GM21447 (cell line): ENCODE results near the gene IDS.
"Not testable (repeated sequence)": the region's sequence is repeated elsewhere in the genome, so short reads cannot be mapped to it uniquely, and the experiment has no call there.

Experiments
- ATAC-seq: cut with Tn5 transposase; IDR thresholded peaks from one replicate; pipeline ENCODE4 v1.9.1; 2021; ENCODE audit not compliant: unreplicated experiment

The IDS gene, protein sequence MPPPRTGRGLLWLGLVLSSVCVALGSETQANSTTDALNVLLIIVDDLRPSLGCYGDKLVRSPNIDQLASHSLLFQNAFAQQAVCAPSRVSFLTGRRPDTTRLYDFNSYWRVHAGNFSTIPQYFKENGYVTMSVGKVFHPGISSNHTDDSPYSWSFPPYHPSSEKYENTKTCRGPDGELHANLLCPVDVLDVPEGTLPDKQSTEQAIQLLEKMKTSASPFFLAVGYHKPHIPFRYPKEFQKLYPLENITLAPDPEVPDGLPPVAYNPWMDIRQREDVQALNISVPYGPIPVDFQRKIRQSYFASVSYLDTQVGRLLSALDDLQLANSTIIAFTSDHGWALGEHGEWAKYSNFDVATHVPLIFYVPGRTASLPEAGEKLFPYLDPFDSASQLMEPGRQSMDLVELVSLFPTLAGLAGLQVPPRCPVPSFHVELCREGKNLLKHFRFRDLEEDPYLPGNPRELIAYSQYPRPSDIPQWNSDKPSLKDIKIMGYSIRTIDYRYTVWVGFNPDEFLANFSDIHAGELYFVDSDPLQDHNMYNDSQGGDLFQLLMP

DNA sequence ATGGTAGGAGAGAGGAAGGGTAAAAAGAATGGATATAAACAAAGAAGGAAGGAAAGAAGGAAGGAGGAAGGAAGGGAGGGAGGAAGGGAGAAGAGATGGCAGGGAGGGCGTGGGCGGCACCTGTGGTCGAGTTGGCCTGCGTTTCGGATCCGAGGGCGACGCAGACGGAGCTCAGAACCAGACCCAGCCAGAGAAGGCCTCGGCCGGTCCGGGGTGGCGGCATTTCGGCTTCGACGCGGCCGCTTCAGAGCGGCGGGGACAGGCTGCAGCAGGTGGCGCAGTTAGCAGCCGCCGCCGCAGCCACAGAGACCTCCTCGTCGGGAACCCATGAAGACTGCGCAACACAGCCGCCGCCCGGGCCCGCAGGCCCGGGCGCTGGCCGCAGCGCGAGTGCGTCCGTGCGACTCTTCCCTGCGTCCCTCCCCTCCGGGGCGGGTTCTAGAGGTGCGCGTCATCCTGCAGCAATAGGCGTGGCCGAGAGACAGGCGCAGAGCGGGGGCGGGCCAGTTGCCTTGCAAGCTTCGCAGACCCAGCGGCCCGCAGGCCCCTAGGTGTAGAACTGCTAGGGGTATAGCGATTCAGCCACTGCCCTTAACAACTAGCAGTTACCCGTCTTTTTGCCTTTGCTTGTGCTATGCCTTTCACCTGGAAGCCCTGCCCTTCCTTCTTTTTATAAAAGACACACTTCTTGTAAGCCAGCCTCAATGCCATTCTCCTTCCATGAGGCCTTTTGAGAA is at the start of gene IDS:
IDS (minus strand) TSS at position 392 of the 737 bp plus-strand sequence; CDS start at position 223, 169 bp downstream.
- peak; percentile 56 for ATAC-seq

DNA sequence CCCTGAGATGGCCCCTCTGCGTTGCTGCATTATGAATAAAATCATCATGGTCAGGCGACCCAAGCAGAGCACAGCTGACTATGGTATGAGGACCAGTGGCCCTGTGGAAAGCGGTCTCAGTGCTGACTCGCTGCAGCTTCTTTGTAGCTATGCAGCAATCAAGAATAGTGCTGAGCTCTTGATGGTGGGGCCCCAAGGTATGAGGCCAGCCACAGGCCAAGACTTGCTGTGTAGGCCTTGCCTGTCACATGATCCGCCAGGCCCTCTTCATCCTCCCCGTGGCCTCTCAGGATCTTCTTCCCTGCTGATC is 46.8 kb upstream of the IDS start:
- not testable (repeated sequence) for ATAC-seq

DNA sequence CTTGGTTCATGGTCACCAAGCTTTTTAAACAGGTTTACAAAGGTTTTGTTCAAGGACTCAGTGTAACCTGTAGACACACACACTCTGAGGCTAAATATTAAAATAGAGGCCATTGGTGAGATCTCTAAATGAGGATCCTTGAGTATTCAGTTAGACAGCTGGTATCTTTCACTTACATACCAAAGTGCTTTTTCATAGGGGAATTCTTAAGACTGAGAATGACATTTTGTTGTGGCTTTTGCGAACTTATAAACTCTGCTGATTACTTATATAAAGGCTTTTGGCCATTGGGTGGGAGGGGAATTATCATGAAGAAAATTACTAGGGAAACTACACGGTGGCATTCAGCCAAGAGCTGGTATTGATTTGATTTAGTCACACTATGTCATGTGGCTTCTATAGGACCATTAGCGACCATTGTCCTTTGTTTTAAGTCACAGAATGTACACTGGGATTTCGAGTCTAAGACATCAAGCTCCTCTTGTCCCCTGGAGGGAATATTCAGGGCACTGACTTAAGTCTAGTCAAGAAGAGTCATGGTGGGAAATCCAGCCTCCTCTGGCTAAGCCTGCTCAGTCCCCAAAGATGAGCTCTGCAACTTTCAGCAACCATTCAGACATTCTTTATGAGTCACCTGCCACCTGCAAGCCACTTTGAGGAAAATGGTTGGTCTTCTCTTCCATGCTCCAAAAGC is 46.3 kb upstream of the IDS start:
- not testable (repeated sequence) for ATAC-seq

DNA sequence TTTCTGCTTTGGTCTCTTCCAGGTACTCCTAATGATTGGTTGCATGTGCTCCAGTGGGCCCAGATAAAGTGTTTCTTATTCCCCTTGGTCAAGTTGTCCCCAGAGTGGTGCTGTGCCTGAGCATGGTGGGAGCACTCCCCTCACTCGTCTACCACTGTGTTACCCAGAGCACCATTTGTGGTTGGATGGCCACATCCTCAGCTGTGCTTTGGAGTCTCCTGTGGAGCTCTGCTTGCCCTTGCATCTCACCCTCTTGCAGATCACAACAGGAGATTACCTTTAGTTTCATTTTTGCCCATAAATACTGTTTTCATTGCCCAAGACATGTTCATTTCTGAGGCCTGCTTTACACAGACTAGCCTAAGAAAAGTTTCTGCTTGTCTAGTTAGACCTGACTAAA is 45.3 kb upstream of the IDS start:
- ATAC-seq: not testable (repeated sequence)

DNA sequence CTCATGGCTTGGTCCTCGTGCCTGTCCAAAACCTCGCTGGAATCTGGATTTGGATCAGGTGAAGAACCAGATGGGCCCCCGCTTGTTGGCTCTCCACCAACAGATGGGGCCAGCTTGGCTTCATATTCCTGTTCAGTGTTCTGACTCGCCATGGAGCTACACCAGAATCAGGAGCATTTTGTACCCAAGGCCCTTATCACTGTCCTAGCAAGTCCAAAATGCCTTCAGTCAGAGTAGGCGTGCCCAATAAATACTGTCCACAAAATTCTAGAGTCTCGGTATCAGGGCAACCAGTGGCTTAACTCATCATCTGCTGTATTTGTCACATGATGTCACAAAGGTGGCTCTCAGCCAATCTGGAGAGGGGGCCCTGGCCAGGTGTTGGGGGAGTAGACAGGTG is 44.6 kb upstream of the IDS start, which contains the start of gene HSFX3:
HSFX3 (minus strand) TSS at position 224 of the 400 bp plus-strand sequence; CDS start at position 152, 72 bp downstream.
- not testable (repeated sequence) for ATAC-seq

DNA sequence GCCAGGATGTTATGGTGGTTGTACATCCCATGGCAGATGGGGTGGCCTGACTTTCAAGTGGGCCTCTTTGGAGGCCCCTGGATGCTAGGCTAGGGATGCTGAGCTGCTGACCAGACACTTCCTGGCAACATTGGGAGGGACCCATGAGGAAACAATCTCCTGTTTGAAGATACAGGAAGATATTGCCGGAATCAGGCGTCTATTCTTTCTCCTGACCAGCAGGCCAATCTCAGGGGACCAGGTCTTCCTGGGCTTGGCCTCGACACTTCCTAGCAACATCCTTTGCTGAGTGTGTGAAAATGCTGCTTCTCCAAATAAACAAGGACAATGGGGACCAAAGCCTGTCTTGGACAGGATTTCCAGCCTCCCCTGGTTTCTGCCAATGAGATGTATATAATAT is 42.7 kb upstream of the IDS start:
- not testable (repeated sequence) for ATAC-seq

DNA sequence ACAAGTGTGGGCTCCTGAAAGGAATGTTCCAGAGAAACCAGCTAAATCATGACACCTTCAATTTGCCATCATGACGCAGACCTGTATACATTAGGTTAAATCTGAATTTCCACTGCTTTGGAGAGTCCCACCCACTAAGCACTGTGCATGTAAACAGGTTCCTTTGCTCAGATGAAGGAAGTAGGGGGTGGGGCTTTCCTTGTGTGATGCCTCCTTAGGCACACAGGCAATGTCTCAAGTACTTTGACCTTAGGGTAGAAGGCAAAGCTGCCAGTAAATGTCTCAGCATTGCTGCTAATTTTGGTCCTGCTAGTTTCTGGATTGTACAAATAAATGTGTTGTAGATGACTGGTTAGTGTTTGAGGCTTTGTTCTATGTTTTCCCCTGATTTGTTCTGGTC is 41.9 kb upstream of the IDS start:
- not testable (repeated sequence) for ATAC-seq

DNA sequence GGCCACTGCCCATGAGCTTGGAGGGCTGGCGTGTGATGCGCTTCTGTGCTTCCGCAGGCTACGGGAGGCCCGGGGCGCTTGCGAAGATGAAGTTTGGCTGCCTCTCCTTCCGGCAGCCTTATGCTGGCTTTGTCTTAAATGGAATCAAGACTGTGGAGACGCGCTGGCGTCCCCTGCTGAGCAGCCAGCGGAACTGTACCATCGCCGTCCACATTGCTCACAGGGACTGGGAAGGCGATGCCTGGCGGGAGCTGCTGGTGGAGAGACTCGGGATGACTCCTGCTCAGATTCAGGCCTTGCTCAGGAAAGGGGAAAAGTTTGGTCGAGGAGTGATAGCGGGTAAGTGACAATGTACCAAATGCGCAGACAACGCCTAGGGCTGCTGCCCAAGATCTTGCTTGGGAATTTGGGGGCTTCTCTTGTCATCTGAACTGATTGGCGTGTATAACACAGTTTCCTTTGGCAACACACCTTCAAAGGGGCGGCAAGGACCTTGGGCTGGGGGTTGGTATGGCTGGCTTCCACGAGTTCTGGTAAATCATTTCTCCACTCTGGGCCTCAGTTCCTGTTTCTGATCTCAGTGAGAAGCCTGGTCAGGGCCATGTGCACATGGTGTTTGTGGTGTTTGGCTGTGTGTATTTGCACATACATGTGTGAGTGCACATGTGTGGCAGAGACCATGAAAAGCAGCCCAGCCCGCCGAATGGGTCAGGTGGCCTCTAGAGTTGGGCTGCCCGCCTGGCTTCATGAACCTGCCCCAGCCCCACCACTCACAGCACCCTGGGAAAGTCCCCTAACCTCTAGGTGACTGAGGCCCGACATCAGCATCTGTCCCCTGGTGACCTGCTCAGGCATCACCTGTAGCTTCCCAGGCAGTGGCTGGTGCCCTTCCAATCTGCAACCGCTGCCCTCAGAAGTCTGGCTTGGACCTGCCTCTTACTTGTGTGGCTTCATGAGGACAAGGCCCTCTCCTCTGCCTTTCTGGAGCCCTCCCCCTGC is 40.7 kb upstream of the IDS start:
- peak; percentile 68 for ATAC-seq

DNA sequence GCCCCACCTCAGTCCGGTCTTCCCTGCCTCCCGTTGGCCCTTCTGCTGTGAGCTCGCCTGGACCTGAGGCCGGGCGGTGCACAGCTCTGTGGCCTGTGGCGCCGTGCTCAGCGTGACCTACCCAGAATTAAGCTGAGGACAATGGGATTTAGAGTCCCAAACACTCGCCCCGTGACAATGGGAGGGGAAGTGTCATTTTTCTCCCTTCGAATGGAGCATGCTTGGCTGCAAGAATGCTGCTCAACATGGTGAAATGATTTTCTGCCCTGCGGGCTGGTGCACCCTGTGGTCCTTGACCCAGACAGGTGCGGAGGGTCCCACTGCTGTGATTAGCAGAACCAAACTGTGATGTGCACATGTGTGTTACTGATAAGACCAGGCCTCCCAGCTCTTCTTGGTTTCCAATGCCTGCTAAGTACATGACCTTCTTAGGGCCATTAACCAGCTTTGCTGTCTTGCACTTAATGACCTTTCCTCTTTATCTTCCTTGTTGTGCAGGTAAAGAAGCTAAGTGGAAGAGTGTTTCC is 36.5 kb upstream of the IDS start:
- no peak for ATAC-seq

DNA sequence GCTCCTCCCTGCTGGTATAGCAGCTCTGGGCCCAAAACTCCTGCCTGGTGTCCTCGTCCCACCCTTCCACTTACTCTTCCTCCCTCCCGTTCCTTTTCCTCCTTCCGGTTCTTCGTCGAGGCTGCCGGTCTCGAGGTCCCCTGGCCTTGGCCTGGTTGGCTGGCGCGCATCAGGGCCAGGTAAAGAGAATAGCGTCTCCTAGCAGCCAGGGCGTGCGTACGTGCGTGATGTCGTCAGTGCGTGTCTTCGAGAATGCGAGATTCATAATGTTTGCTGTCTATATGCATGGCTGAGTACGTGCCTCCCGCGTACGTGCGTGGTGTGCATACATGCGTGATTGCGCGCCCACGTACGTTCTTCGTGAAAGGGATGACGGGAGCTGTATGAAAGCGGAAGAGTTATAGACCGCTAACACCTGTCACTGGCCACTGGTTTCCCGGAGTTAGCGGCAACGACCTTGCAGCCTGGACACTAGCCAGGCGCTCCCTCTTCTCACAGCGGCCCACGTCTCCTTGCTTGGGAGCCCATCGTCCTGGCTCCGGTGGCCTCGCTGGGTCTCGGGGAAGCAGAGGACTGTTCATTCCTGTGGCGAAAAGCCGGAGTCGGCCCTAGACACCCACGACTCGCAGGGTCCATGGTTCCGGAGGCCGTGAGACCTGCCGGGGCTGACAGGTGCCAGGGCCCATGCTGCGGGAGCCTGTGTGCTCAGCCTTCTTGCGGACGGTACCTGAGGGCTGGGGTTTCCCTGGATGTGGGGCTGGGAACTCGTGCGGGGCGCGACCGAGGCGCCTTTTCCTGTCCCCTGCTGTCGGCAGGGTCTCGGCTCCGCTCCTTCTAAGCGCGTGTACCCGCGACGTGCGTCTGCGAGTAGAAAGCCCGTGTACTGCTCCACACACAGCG is 35.8 kb upstream of the IDS start, which contains the start of gene EOLA1:
EOLA1 (plus strand) TSS at position 392 of the 900 bp plus-strand sequence. CDS start 4,619 bp downstream, outside the sequence.
- ATAC-seq: peak; percentile 70

DNA sequence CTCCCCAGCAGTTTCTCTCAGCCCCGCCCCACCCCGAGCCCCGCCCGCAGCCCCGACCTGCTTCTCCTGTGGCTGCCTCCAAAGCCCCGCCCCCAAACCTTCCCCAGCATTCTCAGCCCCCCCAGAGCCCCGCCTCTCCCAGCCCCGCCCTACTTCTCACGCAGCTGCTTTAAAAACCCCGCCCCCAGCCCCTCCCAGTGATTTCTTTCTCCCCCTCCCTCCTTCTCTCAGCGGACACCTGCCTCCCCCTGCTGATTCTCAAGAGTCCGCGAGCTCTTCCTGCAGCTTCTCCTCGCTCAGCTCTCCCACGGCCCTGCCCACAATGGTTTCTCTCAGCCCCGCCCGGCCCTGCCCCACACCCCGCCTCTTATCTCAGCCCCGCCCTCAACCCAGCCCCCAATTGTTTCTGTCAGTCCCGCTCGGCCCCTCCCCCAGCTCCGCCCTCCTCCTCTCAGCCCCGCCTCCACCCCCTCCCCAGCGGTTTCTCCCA is 35.1 kb upstream of the IDS start:
- ATAC-seq: no peak

DNA sequence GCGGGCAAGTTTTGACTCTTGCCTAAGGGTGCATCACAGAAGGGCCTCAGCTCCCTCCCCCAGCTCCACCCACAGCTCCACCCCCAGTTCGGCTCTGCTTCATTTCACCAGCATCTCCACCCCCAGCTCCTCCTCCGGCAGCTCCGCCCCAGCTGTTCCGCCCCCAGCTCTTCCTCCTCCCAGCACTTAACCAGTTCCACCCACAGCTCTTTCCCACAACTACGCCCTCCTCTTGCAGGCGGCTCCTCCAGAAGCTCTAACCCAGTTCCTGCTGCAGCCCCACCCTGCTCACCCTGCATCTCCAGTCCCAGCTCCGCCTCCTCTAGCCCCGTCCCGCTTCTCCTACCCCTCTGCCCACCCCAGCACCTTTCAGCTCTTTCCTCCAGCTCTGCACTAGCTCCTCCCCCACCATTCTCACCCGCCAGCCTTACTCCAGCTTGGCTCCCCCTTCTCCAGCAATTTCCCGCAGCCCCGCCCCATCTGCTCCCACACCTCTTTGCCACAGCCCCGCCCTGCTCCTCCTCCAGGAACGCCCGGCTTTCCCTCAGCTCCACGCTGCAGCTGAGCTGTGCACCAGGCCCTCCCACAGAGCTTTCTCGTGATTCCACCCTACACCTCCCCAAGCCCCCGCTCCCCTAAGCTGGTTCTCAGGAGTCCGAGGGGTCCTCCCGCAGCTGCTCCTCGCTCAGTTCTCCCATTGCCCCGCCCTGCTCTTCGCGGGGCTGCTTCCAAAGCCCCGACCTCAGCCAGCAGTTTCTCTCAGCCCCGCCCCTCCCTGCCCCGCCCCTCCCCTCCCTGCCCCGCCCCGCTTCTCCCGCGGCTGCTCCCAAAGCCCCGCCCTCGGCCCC is 34.4 kb upstream of the IDS start:
- peak; percentile 47 for ATAC-seq

DNA sequence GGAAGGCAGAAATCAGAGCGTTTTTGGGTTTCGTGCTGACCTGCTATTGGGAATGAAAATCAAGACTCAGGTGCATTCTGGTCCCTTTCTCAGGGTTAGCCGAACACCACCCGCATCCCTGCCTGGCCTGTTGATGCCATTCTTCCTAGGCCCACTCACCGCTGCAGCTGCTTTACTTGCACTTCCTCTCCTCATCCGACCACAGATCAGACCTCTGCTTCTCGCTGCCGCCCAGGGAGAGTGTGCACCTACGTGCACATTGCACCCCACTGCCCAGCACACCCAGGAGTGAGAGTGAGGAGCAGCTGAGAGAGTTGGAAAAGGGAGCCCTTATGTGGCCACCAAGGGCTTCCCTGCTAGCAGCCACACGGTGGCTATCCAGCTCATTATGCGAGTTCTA is 32.4 kb upstream of the IDS start:
- not testable (repeated sequence) for ATAC-seq

DNA sequence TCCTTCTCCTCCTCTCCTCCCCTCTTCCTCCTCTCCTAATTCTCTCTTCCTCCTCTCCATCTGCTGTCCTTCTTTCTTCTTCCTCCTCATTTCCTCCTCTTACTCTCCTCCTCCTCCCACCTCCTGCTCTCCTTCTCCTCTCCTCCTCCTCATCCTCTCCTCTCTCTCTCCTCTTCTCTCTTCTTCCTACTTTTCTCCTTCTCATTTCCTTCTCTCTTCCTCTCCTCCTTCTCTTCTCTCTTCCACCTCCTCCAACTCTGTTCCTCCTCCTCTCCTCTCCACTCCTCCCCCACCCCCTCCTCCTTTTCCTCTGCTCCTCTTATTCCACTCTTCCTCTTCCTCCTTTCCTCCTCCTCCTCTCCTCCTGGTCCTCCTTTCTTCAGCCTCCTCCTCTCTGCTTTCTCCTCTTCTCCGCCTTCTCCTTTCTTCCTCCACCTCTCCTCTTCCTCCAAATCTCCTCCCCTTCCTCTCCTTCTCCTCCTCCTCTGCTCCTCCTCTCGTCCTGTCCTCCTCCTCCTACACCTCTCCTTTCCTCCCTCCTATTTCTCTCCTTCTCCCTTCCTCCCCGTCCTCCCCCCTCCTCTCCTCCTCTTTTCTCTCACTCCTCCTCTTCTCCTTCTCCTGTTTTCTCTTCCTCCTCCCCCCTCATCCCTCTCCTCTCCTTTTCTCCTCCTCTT is 30.0 kb upstream of the IDS start:
- ATAC-seq: not testable (repeated sequence)

DNA sequence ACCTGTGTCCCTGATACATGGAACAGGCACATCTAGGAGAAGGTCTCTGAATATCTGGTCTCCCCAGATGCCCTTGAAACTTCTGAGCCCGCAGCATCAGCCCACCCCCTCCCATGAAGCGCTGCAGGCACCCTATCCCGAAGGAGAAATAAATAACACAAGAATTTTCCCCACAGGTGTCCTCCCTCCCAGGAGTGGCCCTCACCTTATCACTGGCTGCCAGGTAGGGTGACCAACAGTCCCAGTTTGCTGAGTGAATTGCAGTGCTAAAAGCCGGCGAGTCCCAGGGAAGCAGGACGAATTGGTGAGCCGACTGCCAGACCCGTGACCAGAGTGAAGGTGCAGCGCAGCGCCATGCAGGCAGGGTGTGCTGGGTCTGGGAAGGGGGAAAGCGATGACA is 28.9 kb upstream of the IDS start:
- ATAC-seq: not testable (repeated sequence)

DNA sequence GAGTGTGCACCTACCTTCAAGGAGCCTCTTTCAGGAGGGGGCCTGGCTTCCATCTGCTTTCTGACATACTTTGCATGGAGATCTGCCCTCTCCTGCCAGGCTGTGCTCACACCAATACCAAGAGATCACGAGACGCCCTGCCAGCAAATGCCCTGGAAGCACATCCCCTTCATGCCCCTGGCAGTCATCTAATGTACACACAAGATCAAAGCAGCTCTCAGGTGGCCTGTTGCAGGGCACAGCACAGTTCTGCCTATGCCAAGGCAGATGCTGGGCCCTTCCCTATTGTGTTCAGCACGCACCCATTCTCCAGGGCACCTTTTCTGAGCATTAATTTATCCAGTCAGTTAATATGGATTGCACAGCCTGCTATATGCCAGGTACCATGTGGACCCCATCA is 27.8 kb upstream of the IDS start:
- not testable (repeated sequence) for ATAC-seq

DNA sequence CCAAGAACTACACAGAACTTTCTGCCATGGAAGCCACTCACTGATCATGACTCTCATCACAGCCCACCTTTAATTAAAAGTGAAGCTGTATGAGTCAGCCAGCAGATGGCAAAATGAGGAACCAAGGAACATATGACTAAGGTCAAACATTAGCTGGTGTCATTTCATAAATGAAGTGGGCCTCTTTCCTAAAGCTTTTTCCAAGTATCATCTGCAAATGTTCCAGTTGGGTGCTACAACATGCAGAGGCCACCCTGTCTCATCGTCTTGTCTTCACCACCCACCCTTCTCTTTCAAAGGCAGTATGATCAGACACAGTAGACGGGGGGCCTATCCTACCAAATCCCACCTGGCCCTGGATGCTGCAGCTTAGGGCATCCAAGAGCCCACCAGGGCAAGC is 26.5 kb upstream of the IDS start:
- peak; percentile 68 for ATAC-seq
